HCT116 (cell line): ENCODE data around the gene ENGASE. TPM values are rescaled to one million over a fixed set of nuclear protein-coding genes. Genes with fewer than 3 reads are reported as not detected.

Experiments
- ATAC-seq: fragments of 200-7000 bp; cut with Tn5 transposase; 2 replicates; pipeline ENCODE4 v1.9.1; 2020; ENCODE audit warnings: mild to moderate bottlenecking, moderate library complexity
- BruUV-seq: library from RNA; stranded (reverse); fragments of 400-500 nt; replicated peaks from 2 replicates; lab custom pipeline; 2021; lab: Mats Ljungman, UMichigan
- CTCF ChIA-PET: fragments of 300-600 bp; sonication (Branson Sonifier 250); formaldehyde crosslinking; loops from one replicate; lab custom pipeline; 2021; ENCODE audit warnings: antibody characterized with exemption; lab: Charles Lee
- POLR2A ChIA-PET: fragments of 300-600, 350-600 bp; sonication (Branson Sonifier 250); formaldehyde crosslinking; loops from one replicate; lab custom pipeline; 2021; ENCODE audit warnings: antibody characterized with exemption; lab: Charles Lee
- RAD21 ChIA-PET, 2 experiments: fragments of 300-600 bp; sonication (Branson Sonifier 250); formaldehyde crosslinking; loops; one replicate each; lab custom pipeline; 2023; ENCODE audit warnings: low total read pairs in 2 of 2; ENCODE audit not compliant: uncharacterized antibody in 2 of 2, unreplicated experiment in 2 of 2, low non-redundant PET in 1 of 2; lab: Charles Lee
- DNase-seq: peaks from one replicate; pipeline ENCODE4 v3.0.0-alpha.2; 2010; ENCODE audit warnings: low read depth, low spot score
- H2AFZ ChIP-seq: fragments of 200-600 bp; shearing (Covaris generic), sonication (generic); 2 replicates; pipeline ENCODE4 v1.6.1; 2017; ENCODE audit warnings: low read depth, mixed run types, mixed read lengths, antibody characterized with exemption, low read length; ENCODE audit not compliant: poor library complexity, severe bottlenecking
- H3K27ac ChIP-seq: 2 replicates; pipeline ENCODE4 v1.5.1; 2012; ENCODE audit warnings: low read depth, low read length
- H3K27me3 ChIP-seq: fragments of 200-600 bp; sonication (generic); 2 replicates; pipeline ENCODE4 v1.6.1; 2016; ENCODE audit warnings: mixed run types, low read length, mixed read lengths; ENCODE audit not compliant: insufficient read depth
- H3K36me3 ChIP-seq, 2 experiments: fragments of 200-500 bp in 1 of 2; fragments of 200-600 bp in 1 of 2; sonication (Bioruptor generic) in 1 of 2; sonication (generic) in 1 of 2; 2 replicates each; pipeline versions ENCODE4 v1.5.1 to v1.6.1; 2014 to 2016; ENCODE audit warnings: low read length in 2 of 2, inconsistent platforms in 1 of 2, mixed read lengths in 1 of 2, mixed run types in 1 of 2; ENCODE audit not compliant: insufficient read depth in 2 of 2, control insufficient read depth in 1 of 2
- H3K4me1 ChIP-seq, 2 experiments: fragments of 200-600 bp in 1 of 2; sonication (generic) in 1 of 2; 2 replicates each; pipeline versions ENCODE4 v1.5.1 to v1.6.1; 2012 to 2017; ENCODE audit warnings: low read length in 2 of 2, inconsistent platforms in 1 of 2, mild to moderate bottlenecking in 1 of 2, mixed read lengths in 1 of 2, mixed run types in 1 of 2, moderate library complexity in 1 of 2; ENCODE audit not compliant: insufficient read depth in 2 of 2, control insufficient read depth in 1 of 2
- H3K4me2 ChIP-seq: fragments of 200-600 bp; sonication (generic); 2 replicates; pipeline ENCODE4 v1.6.1; 2017; ENCODE audit warnings: mixed run types, low read length, mixed read lengths
- H3K4me3 ChIP-seq, 2 experiments: fragments of 200-600 bp in 1 of 2; sonication (generic) in 1 of 2; replicated peaks in 1 of 2; 2 replicates each; pipeline ENCODE4 v1.5.1; 2011 to 2016; ENCODE audit warnings: low read length in 2 of 2, control low read depth in 1 of 2, low read depth in 1 of 2, mild to moderate bottlenecking in 1 of 2, mixed read lengths in 1 of 2, mixed run types in 1 of 2
- H3K79me2 ChIP-seq: fragments of 200-600 bp; sonication (generic); 2 replicates; pipeline ENCODE4 v1.6.1; 2017; ENCODE audit warnings: mild to moderate bottlenecking, mixed run types, low read length, moderate library complexity, mixed read lengths; ENCODE audit not compliant: insufficient read depth
- H3K9ac ChIP-seq: fragments of 200-600 bp; sonication (generic); 2 replicates; pipeline ENCODE4 v1.6.1; 2016; ENCODE audit warnings: low read length, mixed read lengths
- H3K9me2 ChIP-seq: fragments of 200-600 bp; sonication (generic), shearing (Covaris generic); 2 replicates; pipeline ENCODE4 v1.6.1; 2017; ENCODE audit warnings: mixed run types, mild to moderate bottlenecking, moderate library complexity; ENCODE audit not compliant: insufficient read depth
- H3K9me3 ChIP-seq, 2 experiments: fragments of 200-500 bp in 1 of 2; fragments of 200-600 bp in 1 of 2; sonication (Bioruptor generic) in 1 of 2; sonication (generic) in 1 of 2; 2 replicates each; pipeline ENCODE4 v1.6.1; 2014 to 2017; ENCODE audit warnings: low read length in 2 of 2, mixed read lengths in 2 of 2, inconsistent platforms in 1 of 2, low read depth in 1 of 2, mild to moderate bottlenecking in 1 of 2, mixed run types in 1 of 2, moderate library complexity in 1 of 2; ENCODE audit not compliant: control insufficient read depth in 1 of 2, insufficient read depth in 1 of 2
- H4K20me1 ChIP-seq: fragments of 200-600 bp; sonication (generic), shearing (Covaris generic); 2 replicates; pipeline ENCODE4 v1.6.1; 2017; ENCODE audit warnings: mixed run types, mild to moderate bottlenecking, moderate library complexity; ENCODE audit not compliant: insufficient read depth
- CEBPB ChIP-seq: IDR thresholded peaks from 2 replicates; pipeline ENCODE4 v1.6.1; 2012; ENCODE audit warnings: low read depth
- EGR1 ChIP-seq: IDR thresholded peaks from 2 replicates; pipeline ENCODE4 v1.6.1; 2012; ENCODE audit warnings: low read depth
- ELF1 ChIP-seq: IDR thresholded peaks from 2 replicates; pipeline ENCODE4 v1.6.1; 2012; ENCODE audit warnings: low read depth, borderline replicate concordance
- EZH2 ChIP-seq: fragments of 200-600 bp; sonication (generic); IDR thresholded peaks from 2 replicates; pipeline ENCODE4 v1.6.1; 2017; ENCODE audit warnings: antibody characterized with exemption, mixed run types
- EZH2phosphoT487 ChIP-seq: fragments of 200-600 bp; IDR thresholded peaks from 2 replicates; pipeline ENCODE4 v1.6.1; 2018; ENCODE audit warnings: antibody characterized with exemption, borderline replicate concordance
- FOSL1 ChIP-seq: IDR thresholded peaks from 2 replicates; pipeline ENCODE4 v1.6.1; 2012; ENCODE audit warnings: low read depth
- JUND ChIP-seq: IDR thresholded peaks from 2 replicates; pipeline ENCODE4 v1.6.1; 2012
- POLR2A ChIP-seq: IDR thresholded peaks from 2 replicates; pipeline ENCODE4 v1.7.0; 2011; ENCODE audit warnings: borderline replicate concordance; ENCODE audit not compliant: insufficient read depth, insufficient read length; ENCODE audit errors: extremely low read depth
- RAD21 ChIP-seq: IDR thresholded peaks from 2 replicates; pipeline ENCODE4 v1.6.1; 2012; ENCODE audit warnings: low read depth, mild to moderate bottlenecking
- REST ChIP-seq: IDR thresholded peaks from 2 replicates; pipeline ENCODE4 v1.6.1; 2012; ENCODE audit warnings: low read depth
- SIN3A ChIP-seq: IDR thresholded peaks from 2 replicates; pipeline ENCODE4 v1.6.1; 2012; ENCODE audit warnings: low read depth
- SP1 ChIP-seq: IDR thresholded peaks from 2 replicates; pipeline ENCODE4 v1.6.1; 2012; ENCODE audit warnings: low read depth
- SRF ChIP-seq: IDR thresholded peaks from 2 replicates; pipeline ENCODE4 v1.6.1; 2012; ENCODE audit warnings: low read depth
- TCF7L2 ChIP-seq: IDR thresholded peaks from 2 replicates; pipeline ENCODE4 v1.7.0; 2011; ENCODE audit warnings: borderline replicate concordance, inconsistent platforms; ENCODE audit not compliant: insufficient read depth, insufficient read length; ENCODE audit errors: extremely low read depth
- YY1 ChIP-seq: IDR thresholded peaks from 2 replicates; pipeline ENCODE4 v1.6.1; 2011; ENCODE audit warnings: low read length, low read depth, moderate library complexity, mild to moderate bottlenecking; ENCODE audit not compliant: insufficient replicate concordance; ENCODE audit errors: extremely low read depth
- ZBTB33 ChIP-seq: IDR thresholded peaks from 2 replicates; pipeline ENCODE4 v1.6.1; 2011; ENCODE audit warnings: mild to moderate bottlenecking, low read length, moderate library complexity; ENCODE audit not compliant: insufficient replicate concordance; ENCODE audit errors: extremely low read depth
- ZFX ChIP-seq: fragments of 450-650 bp; IDR thresholded peaks from 2 replicates; pipeline ENCODE4 v1.6.1; 2017
- intact Hi-C: fragments of 100-400 bp; cut with micrococcal nuclease; formaldehyde crosslinking; loops from 2 replicates; pipeline ENCODE4 v1.10.0; 2022
- total RNA-seq: library from RNA; stranded (reverse); gene quantifications from one replicate; pipeline ENCODE4 v1.2.1, GENCODE V29; 2021; ENCODE audit not compliant: unreplicated experiment
- TF ChIP-seq, protein P1 (sequence below), 3 experiments: fragments of 200-600 bp in 1 of 3; sonication (generic) in 1 of 3; IDR thresholded peaks in 2 of 3; conservative IDR thresholded peaks in 1 of 3; 2 replicates each; pipeline ENCODE4 v1.5.1; 2012 to 2017; ENCODE audit warnings: low read depth in 2 of 3, low read length in 2 of 3, antibody characterized with exemption in 1 of 3, borderline replicate concordance in 1 of 3, control low read depth in 1 of 3, mild to moderate bottlenecking in 1 of 3, mixed read lengths in 1 of 3, mixed run types in 1 of 3, moderate library complexity in 1 of 3; ENCODE audit not compliant: insufficient read depth in 1 of 3
- TF ChIP-seq, protein P2 (sequence below): IDR thresholded peaks from 2 replicates; pipeline ENCODE4 v1.6.1; 2012

Gene ENGASE
- total RNA-seq, 1 experiment from 2014 or later: 54.2 TPM

- CTCF ChIA-PET: no interaction called here
- Histone ChIP-seq H2AFZ (no peak overlapping the region), H3K4me1 (peaks cover 11 to 14% of the 10 kb centered on the region in 2 experiments), H3K9ac (no peak overlapping the region), H3K27me3 (no peaks in the 10 kb centered on the region; the same call in 1 of the 2 replicates), H3K4me3 (no peak overlapping the region), H4K20me1 (no peaks in the 10 kb centered on the region), H3K79me2 (no peaks in the 10 kb centered on the region), H3K9me2 (no peaks in the 10 kb centered on the region), H3K4me2 (no peak overlapping the region), H3K27ac (no peak overlapping the region), H3K9me3 (no peaks in the 10 kb centered on the region), H3K36me3 (no peaks in the 10 kb centered on the region)
- RAD21 ChIA-PET: no interaction called here
- TF ChIP-seq EZH2 (no peak), ZFX (no peak), SRF (no peak), SIN3A (no peak), ZBTB33 (no peak), YY1 (no peak), REST (no peak), EGR1 (no peak), CEBPB (no peak), POLR2A (no peak), FOSL1 (no peak), SP1 (no peak), JUND (no peak), EZH2phosphoT487 (no peak), RAD21 (no peak), TCF7L2 (no peak), ELF1 (no peak)
- TF ChIP-seq, protein P1, sequence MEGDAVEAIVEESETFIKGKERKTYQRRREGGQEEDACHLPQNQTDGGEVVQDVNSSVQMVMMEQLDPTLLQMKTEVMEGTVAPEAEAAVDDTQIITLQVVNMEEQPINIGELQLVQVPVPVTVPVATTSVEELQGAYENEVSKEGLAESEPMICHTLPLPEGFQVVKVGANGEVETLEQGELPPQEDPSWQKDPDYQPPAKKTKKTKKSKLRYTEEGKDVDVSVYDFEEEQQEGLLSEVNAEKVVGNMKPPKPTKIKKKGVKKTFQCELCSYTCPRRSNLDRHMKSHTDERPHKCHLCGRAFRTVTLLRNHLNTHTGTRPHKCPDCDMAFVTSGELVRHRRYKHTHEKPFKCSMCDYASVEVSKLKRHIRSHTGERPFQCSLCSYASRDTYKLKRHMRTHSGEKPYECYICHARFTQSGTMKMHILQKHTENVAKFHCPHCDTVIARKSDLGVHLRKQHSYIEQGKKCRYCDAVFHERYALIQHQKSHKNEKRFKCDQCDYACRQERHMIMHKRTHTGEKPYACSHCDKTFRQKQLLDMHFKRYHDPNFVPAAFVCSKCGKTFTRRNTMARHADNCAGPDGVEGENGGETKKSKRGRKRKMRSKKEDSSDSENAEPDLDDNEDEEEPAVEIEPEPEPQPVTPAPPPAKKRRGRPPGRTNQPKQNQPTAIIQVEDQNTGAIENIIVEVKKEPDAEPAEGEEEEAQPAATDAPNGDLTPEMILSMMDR (IDR thresholded peaks at IDR 0.05 in 2 of 3, conservative IDR thresholded peaks at IDR 0.05 in 1 of 3; ENCODE audit: borderline replicate concordance in 1 of 3, insufficient read depth in 1 of 3, low read depth in 2 of 3, low read length in 2 of 3): no peak
- TF ChIP-seq, protein P2, sequence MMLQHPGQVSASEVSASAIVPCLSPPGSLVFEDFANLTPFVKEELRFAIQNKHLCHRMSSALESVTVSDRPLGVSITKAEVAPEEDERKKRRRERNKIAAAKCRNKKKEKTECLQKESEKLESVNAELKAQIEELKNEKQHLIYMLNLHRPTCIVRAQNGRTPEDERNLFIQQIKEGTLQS: no peak
- no peak for DNase-seq
- BruUV-seq: no TSS peak
- intact Hi-C loops: no loop called here
- ATAC-seq: no peak
- POLR2A ChIA-PET: no interaction called here
Measured at GRCh38 chr17:79112471-79112870, 37.8 kb downstream of the ENGASE start.
